SK-N-SH (cell line): ENCODE results near the gene RNU7-1. TPM values are rescaled to one million over a fixed set of nuclear protein-coding genes. Genes with fewer than 3 reads are reported as not detected.
A peak's percentile ranks its signal among the peaks of the same experiment; 100 is the strongest.

Source experiments
- CTCF ChIA-PET: fragments of 300-600, 350-600 bp; formaldehyde crosslinking; extraction: SDS; loops from one replicate; lab custom pipeline; 2021; lab: Yijun Ruan, JAX
- POLR2A ChIA-PET: fragments of 350-600 bp; sonication (Branson Sonifier 250); formaldehyde crosslinking; extraction: SDS; loops from one replicate; lab custom pipeline; 2020; ENCODE audit warnings: antibody characterized with exemption, inconsistent platforms; lab: Yijun Ruan, JAX
- DNase-seq: peaks from one replicate; pipeline ENCODE4 v3.0.0; 2012
- H2AFZ ChIP-seq: fragments of 200-600 bp; sonication (generic); 2 replicates; pipeline ENCODE4 v1.8.1; 2016; ENCODE audit warnings: antibody characterized with exemption, mild to moderate bottlenecking, low read depth
- H3F3A ChIP-seq: fragments of 200-600 bp; sonication (generic); replicated peaks from 2 replicates; pipeline ENCODE3; 2016; ENCODE audit warnings: antibody characterized with exemption, mild to moderate bottlenecking; ENCODE audit not compliant: insufficient read depth
- H3K27ac ChIP-seq, 2 experiments: fragments of 200-500 bp in 1 of 2; fragments of 200-600 bp in 1 of 2; sonication (Bioruptor generic) in 1 of 2; sonication (generic), shearing (Covaris generic) in 1 of 2; 2 replicates each; pipeline versions ENCODE4 v1.5.1 to v1.6.1; 2014 to 2016; ENCODE audit warnings: low read depth in 2 of 2, inconsistent platforms in 1 of 2, low read length in 1 of 2, mild to moderate bottlenecking in 1 of 2, mixed read lengths in 1 of 2
- H3K27me3 ChIP-seq: fragments of 200-600 bp; sonication (generic), shearing (Covaris generic); 2 replicates; pipeline ENCODE4 v1.6.1; 2016; ENCODE audit warnings: mixed run types; ENCODE audit not compliant: insufficient read depth
- H3K36me3 ChIP-seq, 2 experiments: fragments of 200-500 bp in 1 of 2; fragments of 200-600 bp in 1 of 2; sonication (Bioruptor generic) in 1 of 2; sonication (generic) in 1 of 2; replicated peaks in 1 of 2; 2 replicates each; pipeline versions ENCODE3 to v1.5.1; 2014 to 2016; ENCODE audit warnings: low read length in 1 of 2, mild to moderate bottlenecking in 1 of 2; ENCODE audit not compliant: insufficient read depth in 2 of 2, control insufficient read depth in 1 of 2
- H3K4me1 ChIP-seq, 2 experiments: fragments of 200-500 bp in 1 of 2; fragments of 200-600 bp in 1 of 2; sonication (Bioruptor generic) in 1 of 2; sonication (generic), shearing (Covaris generic) in 1 of 2; 2 replicates each; pipeline versions ENCODE4 v1.5.1 to v1.6.1; 2014 to 2016; ENCODE audit warnings: low read depth in 1 of 2, low read length in 1 of 2, mixed run types in 1 of 2; ENCODE audit not compliant: insufficient read depth in 2 of 2, control insufficient read depth in 1 of 2
- H3K4me2 ChIP-seq: fragments of 200-600 bp; sonication (generic), shearing (Covaris generic); 2 replicates; pipeline ENCODE4 v1.6.1; 2017; ENCODE audit warnings: mixed run types
- H3K4me3 ChIP-seq, 2 experiments: fragments of 200-500 bp in 1 of 2; fragments of 200-600 bp in 1 of 2; sonication (Bioruptor generic) in 1 of 2; sonication (generic), shearing (Covaris generic) in 1 of 2; 2 replicates each; pipeline versions ENCODE4 v1.5.1 to v1.8.1; 2014 to 2016; ENCODE audit warnings: low read depth in 2 of 2, inconsistent platforms in 1 of 2, low read length in 1 of 2, mild to moderate bottlenecking in 1 of 2, mixed read lengths in 1 of 2, moderate library complexity in 1 of 2
- H3K79me2 ChIP-seq: fragments of 200-600 bp; sonication (generic); 2 replicates; pipeline ENCODE4 v1.8.1; 2017; ENCODE audit warnings: mild to moderate bottlenecking; ENCODE audit not compliant: insufficient read depth
- H3K9ac ChIP-seq: fragments of 200-600 bp; sonication (generic); 2 replicates; pipeline ENCODE4 v1.6.1; 2017; ENCODE audit warnings: mixed run types
- H3K9me2 ChIP-seq: fragments of 200-600 bp; sonication (generic); 2 replicates; pipeline ENCODE4 v1.6.1; 2017; ENCODE audit warnings: mixed run types
- H3K9me3 ChIP-seq: fragments of 200-600 bp; sonication (generic); 2 replicates; pipeline ENCODE4 v1.6.1; 2017; ENCODE audit warnings: mixed run types, mild to moderate bottlenecking, moderate library complexity
- H4K20me1 ChIP-seq: fragments of 200-600 bp; sonication (generic); 2 replicates; pipeline ENCODE4 v1.6.1; 2017; ENCODE audit warnings: mild to moderate bottlenecking, mixed run types; ENCODE audit not compliant: insufficient read depth
- EP300 ChIP-seq, 2 experiments: IDR thresholded peaks; 2 replicates each; pipeline versions ENCODE4 v1.4.0 to v1.6.1; 2012; ENCODE audit warnings: borderline replicate concordance in 1 of 2, low read depth in 1 of 2, low read length in 1 of 2
- FOSL2 ChIP-seq: IDR thresholded peaks from 2 replicates; pipeline ENCODE4 v1.4.0; 2012; ENCODE audit warnings: low read depth, mild to moderate bottlenecking, moderate library complexity, borderline replicate concordance
- FOXJ3 ChIP-seq: sonication (generic); formaldehyde crosslinking; IDR thresholded peaks from 2 replicates; pipeline ENCODE4 v1.5.1; 2020; ENCODE audit warnings: mild to moderate bottlenecking, missing genetic modification reagents
- FOXM1 ChIP-seq: IDR thresholded peaks from 2 replicates; pipeline ENCODE4 v1.4.0; 2012; ENCODE audit warnings: low read depth, mild to moderate bottlenecking
- GATA2 ChIP-seq: sonication (generic); formaldehyde crosslinking; IDR thresholded peaks from 2 replicates; pipeline ENCODE4 v1.5.0; 2020; ENCODE audit warnings: mild to moderate bottlenecking, missing genetic modification reagents
- JUND ChIP-seq: IDR thresholded peaks from 2 replicates; pipeline ENCODE4 v1.4.0; 2012
- MEF2A ChIP-seq: IDR thresholded peaks from 2 replicates; pipeline ENCODE4 v1.4.0; 2012; ENCODE audit warnings: low read depth, borderline replicate concordance
- MXI1 ChIP-seq: IDR thresholded peaks from 2 replicates; pipeline ENCODE4 v1.6.1; 2012; ENCODE audit warnings: mild to moderate bottlenecking, low read depth, low read length, improper control_type of control experiment
- NRF1 ChIP-seq: IDR thresholded peaks from 2 replicates; pipeline ENCODE4 v1.6.1; 2012; ENCODE audit warnings: low read depth, mild to moderate bottlenecking, low read length
- RCOR1 ChIP-seq: fragments of 150-350 bp; IDR thresholded peaks from 2 replicates; pipeline ENCODE4 v1.6.1; 2017; ENCODE audit warnings: antibody characterized with exemption, low read length
- RXRA ChIP-seq: IDR thresholded peaks from 2 replicates; pipeline ENCODE4 v1.4.0; 2012; ENCODE audit warnings: low read depth, mild to moderate bottlenecking, borderline replicate concordance
- TAF1 ChIP-seq: IDR thresholded peaks from 2 replicates; pipeline ENCODE4 v1.6.1; 2012; ENCODE audit warnings: low read depth, mild to moderate bottlenecking, low read length, moderate library complexity, borderline replicate concordance
- TCF12 ChIP-seq: IDR thresholded peaks from 2 replicates; pipeline ENCODE4 v1.4.0; 2012
- WGBS: methylation state at CpG from one replicate; pipeline ENCODE4 v1.1.6; 2017; ENCODE audit warnings: low lambda C conversion rate; 5-methylcytosine and 5-hydroxymethylcytosine counted together
- polyA plus RNA-seq, 3 experiments: library from polyadenylated mRNA; depleted of rRNA; stranded (reverse); fragments of >200 nt; gene quantifications; 2 replicates each; pipeline ENCODE4 v1.2.3, GENCODE V29; 2012
- TF ChIP-seq, protein P1 (sequence below): fragments of 150-350 bp; IDR thresholded peaks from 2 replicates; pipeline ENCODE4 v1.6.1; 2017; ENCODE audit warnings: antibody characterized with exemption, low read length, low read depth, borderline replicate concordance
- TF ChIP-seq, protein P2 (sequence below): IDR thresholded peaks from 2 replicates; pipeline ENCODE4; 2012
- TF ChIP-seq, protein P3 (sequence below): IDR thresholded peaks from 2 replicates; pipeline ENCODE4 v1.4.0; 2012; ENCODE audit warnings: low read depth
- TF ChIP-seq, protein P4 (sequence below): fragments of 150-350 bp; IDR thresholded peaks from 2 replicates; pipeline ENCODE4 v1.6.1; 2016; ENCODE audit warnings: mild to moderate bottlenecking, low read depth, low read length
- TF ChIP-seq, protein P5 (sequence below): fragments of 200-600 bp; sonication (generic); IDR thresholded peaks from 2 replicates; pipeline ENCODE4 v1.6.1; 2017; ENCODE audit warnings: antibody characterized with exemption, mild to moderate bottlenecking, moderate library complexity
- TF ChIP-seq, protein P6 (sequence below): IDR thresholded peaks from 2 replicates; pipeline ENCODE4 v1.4.0; 2012; ENCODE audit warnings: low read depth, borderline replicate concordance

The RNU7-1 gene
- polyA plus RNA-seq, 1 of the 3 experiments (the other 2 are of a cell fraction) = not detected

DNA sequence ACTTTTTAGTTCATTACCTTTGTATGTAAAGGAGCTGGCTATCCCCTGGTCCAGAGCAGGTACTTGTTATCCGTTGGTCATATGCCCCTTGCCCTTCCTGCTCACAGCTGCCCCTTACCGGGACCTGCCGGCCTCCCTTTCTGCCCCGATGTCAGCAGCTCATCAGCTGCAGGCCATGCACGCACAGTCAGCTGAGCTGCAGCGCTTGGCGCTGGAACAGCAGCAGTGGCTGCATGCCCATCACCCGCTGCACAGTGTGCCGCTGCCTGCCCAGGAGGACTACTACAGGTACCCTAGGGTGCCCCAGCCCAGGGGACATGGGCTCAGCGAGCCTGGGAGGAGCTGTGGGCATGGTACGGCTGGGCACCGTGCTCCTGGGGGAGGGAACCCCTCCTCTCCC lies 2.3 kb upstream of the RNU7-1 start:
- 93% methylated on average over 7 of the region's 12 CpGs for WGBS
- ChIA-PET CTCF (interaction anchor here (0.9 to 9.2 kb wide), 4 partner anchors 18 to 70 kb away, joined by 3 to 134 read pairs (median 29); partner anchors contain the start of gene SPSB2), POLR2A (interaction anchor here (0.9 kb wide), 1 partner anchor 90 kb away, joined by 4 read pairs; the partner anchor contains the start of gene CDCA3)
- Histone ChIP-seq H3K36me3 (peaks cover 32 to 34% of the 10 kb centered on the region in 2 experiments), H3F3A (peaks cover 65% of the 10 kb centered on the region), H3K4me2 (no peak overlapping the region), H3K9me3 (no peaks in the 10 kb centered on the region), H3K4me1 (peaks cover 6 to 31% of the 10 kb centered on the region in 2 experiments; a peak in 3 of 4 replicates), H3K27me3 (no peaks in the 10 kb centered on the region), H3K4me3 (no peak overlapping the region), H3K9ac (no peak overlapping the region), H3K27ac (peak overlapping the region in 1 of 2 experiments; percentile 14; a peak in 2 of 4 replicates), H2AFZ (no peak overlapping the region), H3K9me2 (no peaks in the 10 kb centered on the region), H3K79me2 (peaks cover 29% of the 10 kb centered on the region), H4K20me1 (no peaks in the 10 kb centered on the region)
- TF ChIP-seq MXI1 (no peak), JUND (no peak), FOXM1 (no peak), FOXJ3 (no peak), FOSL2 (no peak), EP300 (IDR thresholded peaks at IDR 0.05; ENCODE audit: borderline replicate concordance in 1 of 2, low read depth in 1 of 2, low read length in 1 of 2) (no peak), GATA2 (no peak), RXRA (no peak), TCF12 (no peak), MEF2A (no peak), TAF1 (no peak), NRF1 (no peak), RCOR1 (no peak)
- TF ChIP-seq, protein P1, sequence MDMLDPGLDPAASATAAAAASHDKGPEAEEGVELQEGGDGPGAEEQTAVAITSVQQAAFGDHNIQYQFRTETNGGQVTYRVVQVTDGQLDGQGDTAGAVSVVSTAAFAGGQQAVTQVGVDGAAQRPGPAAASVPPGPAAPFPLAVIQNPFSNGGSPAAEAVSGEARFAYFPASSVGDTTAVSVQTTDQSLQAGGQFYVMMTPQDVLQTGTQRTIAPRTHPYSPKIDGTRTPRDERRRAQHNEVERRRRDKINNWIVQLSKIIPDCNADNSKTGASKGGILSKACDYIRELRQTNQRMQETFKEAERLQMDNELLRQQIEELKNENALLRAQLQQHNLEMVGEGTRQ = no peak
- TF ChIP-seq, protein P2, sequence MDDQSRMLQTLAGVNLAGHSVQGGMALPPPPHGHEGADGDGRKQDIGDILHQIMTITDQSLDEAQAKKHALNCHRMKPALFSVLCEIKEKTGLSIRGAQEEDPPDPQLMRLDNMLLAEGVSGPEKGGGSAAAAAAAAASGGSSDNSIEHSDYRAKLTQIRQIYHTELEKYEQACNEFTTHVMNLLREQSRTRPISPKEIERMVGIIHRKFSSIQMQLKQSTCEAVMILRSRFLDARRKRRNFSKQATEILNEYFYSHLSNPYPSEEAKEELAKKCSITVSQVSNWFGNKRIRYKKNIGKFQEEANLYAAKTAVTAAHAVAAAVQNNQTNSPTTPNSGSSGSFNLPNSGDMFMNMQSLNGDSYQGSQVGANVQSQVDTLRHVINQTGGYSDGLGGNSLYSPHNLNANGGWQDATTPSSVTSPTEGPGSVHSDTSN = no peak
- TF ChIP-seq, protein P3, sequence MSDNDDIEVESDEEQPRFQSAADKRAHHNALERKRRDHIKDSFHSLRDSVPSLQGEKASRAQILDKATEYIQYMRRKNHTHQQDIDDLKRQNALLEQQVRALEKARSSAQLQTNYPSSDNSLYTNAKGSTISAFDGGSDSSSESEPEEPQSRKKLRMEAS = no peak
- TF ChIP-seq, protein P4, sequence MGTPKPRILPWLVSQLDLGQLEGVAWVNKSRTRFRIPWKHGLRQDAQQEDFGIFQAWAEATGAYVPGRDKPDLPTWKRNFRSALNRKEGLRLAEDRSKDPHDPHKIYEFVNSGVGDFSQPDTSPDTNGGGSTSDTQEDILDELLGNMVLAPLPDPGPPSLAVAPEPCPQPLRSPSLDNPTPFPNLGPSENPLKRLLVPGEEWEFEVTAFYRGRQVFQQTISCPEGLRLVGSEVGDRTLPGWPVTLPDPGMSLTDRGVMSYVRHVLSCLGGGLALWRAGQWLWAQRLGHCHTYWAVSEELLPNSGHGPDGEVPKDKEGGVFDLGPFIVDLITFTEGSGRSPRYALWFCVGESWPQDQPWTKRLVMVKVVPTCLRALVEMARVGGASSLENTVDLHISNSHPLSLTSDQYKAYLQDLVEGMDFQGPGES = no peak
- TF ChIP-seq, protein P5, sequence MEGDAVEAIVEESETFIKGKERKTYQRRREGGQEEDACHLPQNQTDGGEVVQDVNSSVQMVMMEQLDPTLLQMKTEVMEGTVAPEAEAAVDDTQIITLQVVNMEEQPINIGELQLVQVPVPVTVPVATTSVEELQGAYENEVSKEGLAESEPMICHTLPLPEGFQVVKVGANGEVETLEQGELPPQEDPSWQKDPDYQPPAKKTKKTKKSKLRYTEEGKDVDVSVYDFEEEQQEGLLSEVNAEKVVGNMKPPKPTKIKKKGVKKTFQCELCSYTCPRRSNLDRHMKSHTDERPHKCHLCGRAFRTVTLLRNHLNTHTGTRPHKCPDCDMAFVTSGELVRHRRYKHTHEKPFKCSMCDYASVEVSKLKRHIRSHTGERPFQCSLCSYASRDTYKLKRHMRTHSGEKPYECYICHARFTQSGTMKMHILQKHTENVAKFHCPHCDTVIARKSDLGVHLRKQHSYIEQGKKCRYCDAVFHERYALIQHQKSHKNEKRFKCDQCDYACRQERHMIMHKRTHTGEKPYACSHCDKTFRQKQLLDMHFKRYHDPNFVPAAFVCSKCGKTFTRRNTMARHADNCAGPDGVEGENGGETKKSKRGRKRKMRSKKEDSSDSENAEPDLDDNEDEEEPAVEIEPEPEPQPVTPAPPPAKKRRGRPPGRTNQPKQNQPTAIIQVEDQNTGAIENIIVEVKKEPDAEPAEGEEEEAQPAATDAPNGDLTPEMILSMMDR = no peak
- TF ChIP-seq, protein P6, sequence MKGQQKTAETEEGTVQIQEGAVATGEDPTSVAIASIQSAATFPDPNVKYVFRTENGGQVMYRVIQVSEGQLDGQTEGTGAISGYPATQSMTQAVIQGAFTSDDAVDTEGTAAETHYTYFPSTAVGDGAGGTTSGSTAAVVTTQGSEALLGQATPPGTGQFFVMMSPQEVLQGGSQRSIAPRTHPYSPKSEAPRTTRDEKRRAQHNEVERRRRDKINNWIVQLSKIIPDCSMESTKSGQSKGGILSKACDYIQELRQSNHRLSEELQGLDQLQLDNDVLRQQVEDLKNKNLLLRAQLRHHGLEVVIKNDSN = no peak
- no peak for DNase-seq
